ENCODE results near the gene PAM16.

DNA sequence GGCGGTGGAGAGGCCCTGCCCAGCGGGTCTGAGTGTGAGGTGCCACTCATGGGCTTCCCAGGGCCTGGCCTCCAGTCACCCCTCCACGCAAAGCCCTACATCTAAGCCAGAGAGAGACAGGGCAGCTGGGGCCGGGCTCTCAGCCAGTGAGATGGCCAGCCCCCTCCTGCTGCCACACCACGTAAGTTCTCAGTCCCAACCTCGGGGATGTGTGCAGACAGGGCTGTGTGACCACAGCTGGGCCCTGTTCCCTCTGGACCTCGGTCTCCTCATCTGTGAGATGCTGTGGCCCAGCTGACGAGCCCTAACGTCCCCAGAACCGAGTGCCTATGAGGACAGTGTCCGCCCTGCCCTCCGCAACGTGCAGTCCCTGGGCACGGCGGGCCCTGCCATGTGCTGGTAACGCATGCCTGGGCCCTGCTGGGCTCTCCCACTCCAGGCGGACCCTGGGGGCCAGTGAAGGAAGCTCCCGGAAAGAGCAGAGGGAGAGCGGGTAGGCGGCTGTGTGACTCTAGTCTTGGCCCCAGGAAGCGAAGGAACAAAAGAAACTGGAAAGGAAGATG lies 31.8 kb upstream of the PAM16 start:
- TF ChIP-seq CTCF (IDR thresholded peaks at IDR 0.05 in 8 of 11, conservative IDR thresholded peaks at IDR 0.05 in 3 of 11) = no peak
- no peak for TF ChIP-seq POLR2A (IDR thresholded peaks at IDR 0.05)
